ENCODE data around the gene VASN. TPM values are rescaled to one million over a fixed set of nuclear protein-coding genes. Genes with fewer than 3 reads are reported as not detected.

Gene VASN
- total and polyA plus RNA-seq, 10 of the 15 experiments (the other 5 are each of a cell fraction or from before 2014, with no cell fraction given) = 0.02 to 0.19 (median 0.14) TPM; not detected in 6

DNA sequence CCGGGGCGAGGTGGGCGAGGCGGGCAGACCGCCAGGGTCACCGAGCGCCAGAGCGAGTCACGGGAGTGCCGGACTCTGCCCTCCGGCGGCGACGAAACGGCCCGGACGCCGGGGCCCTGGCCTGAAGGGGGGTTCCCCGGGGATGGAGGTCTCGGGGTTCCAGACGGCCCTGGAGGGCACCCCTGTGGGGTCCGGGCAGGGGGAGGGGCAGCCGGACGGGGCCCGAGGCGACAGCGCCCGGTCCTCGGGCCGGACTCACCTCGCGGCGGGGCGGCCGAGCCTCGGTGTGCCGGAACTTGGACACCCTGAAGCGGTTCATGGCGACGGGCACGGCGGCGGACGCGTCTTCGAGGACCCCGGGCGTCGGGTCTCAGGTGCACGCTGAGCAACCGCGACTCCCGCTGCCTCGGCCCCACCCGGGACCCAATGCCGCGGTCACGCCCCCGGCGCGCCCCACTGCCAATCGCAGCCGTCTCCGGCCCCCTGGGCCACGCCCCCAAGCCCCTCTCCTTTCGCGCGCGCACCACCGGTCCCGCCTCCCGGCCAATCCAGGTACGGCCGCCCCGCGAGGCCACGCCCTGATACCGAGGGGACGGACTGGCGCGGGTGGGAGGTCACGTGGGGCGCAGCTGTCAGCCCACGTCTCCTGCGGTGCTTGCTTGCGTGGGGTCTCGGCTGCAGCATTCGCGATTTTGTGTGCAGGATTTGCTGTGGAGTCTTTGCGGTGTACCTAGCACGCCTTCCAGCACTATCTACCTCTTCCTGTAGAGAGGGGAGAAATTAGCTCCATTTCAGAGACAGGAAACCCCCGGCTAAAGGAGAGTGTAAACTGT, 44.8 kb downstream of the VASN start, which contains the start of gene CORO7 (continued):
- TF ChIP-seq ELK1 (IDR thresholded peaks at IDR 0.05; ENCODE audit: low read depth, low read length) (no peak), SMC3 (IDR thresholded peaks at IDR 0.05; ENCODE audit: borderline replicate concordance, low read length) (no peak), MXI1 (IDR thresholded peaks at IDR 0.05; ENCODE audit: low read depth, low read length) (peak; percentile 84), SUPT20H (IDR thresholded peaks at IDR 0.05; ENCODE audit: borderline replicate concordance, control insufficient read depth, low read depth, low read length) (no peak), TCF3 (IDR thresholded peaks at IDR 0.05; ENCODE audit: borderline replicate concordance, insufficient read depth, low read depth, low read length) (peak; percentile 87; the same call in 1 of the 2 replicates), MLLT1 (IDR thresholded peaks at IDR 0.05) (no peak), STAT1 (conservative IDR thresholded peaks at IDR 0.05) (no peak), ZZZ3 (IDR thresholded peaks at IDR 0.05; ENCODE audit: control insufficient read depth, insufficient read length, low read depth) (no peak), BMI1 (IDR thresholded peaks at IDR 0.05; ENCODE audit: borderline replicate concordance) (no peak), KAT2A (conservative IDR thresholded peaks at IDR 0.05; ENCODE audit: control insufficient read depth, low read depth, low read length) (no peak), ZSCAN29 (IDR thresholded peaks at IDR 0.05) (no peak), IRF5 (IDR thresholded peaks at IDR 0.05; ENCODE audit: borderline replicate concordance) (no peak), SUZ12 (IDR thresholded peaks at IDR 0.05; ENCODE audit: unreplicated experiment) (no peak), POLR2AphosphoS2 (IDR thresholded peaks at IDR 0.05; ENCODE audit: low read depth, low read length) (no peak; the same call in 1 of the 2 replicates), MEF2A (IDR thresholded peaks at IDR 0.05; ENCODE audit: insufficient read depth, low read depth, low read length) (no peak), ZBED1 (IDR thresholded peaks at IDR 0.05; ENCODE audit: borderline replicate concordance) (no peak)
- TF ChIP-seq, protein P1, sequence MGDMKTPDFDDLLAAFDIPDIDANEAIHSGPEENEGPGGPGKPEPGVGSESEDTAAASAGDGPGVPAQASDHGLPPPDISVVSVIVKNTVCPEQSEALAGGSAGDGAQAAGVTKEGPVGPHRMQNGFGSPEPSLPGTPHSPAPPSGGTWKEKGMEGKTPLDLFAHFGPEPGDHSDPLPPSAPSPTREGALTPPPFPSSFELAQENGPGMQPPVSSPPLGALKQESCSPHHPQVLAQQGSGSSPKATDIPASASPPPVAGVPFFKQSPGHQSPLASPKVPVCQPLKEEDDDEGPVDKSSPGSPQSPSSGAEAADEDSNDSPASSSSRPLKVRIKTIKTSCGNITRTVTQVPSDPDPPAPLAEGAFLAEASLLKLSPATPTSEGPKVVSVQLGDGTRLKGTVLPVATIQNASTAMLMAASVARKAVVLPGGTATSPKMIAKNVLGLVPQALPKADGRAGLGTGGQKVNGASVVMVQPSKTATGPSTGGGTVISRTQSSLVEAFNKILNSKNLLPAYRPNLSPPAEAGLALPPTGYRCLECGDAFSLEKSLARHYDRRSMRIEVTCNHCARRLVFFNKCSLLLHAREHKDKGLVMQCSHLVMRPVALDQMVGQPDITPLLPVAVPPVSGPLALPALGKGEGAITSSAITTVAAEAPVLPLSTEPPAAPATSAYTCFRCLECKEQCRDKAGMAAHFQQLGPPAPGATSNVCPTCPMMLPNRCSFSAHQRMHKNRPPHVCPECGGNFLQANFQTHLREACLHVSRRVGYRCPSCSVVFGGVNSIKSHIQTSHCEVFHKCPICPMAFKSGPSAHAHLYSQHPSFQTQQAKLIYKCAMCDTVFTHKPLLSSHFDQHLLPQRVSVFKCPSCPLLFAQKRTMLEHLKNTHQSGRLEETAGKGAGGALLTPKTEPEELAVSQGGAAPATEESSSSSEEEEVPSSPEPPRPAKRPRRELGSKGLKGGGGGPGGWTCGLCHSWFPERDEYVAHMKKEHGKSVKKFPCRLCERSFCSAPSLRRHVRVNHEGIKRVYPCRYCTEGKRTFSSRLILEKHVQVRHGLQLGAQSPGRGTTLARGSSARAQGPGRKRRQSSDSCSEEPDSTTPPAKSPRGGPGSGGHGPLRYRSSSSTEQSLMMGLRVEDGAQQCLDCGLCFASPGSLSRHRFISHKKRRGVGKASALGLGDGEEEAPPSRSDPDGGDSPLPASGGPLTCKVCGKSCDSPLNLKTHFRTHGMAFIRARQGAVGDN (IDR thresholded peaks at IDR 0.05) = peak; percentile 42; the same call in 1 of the 2 replicates

All from GM12878 (cell line).